HG02973 (cell line): ENCODE results near the gene SOCS3.

Experiments
- ATAC-seq: cut with Tn5 transposase; IDR thresholded peaks from one replicate; pipeline ENCODE4 v1.9.1; 2021; ENCODE audit warnings: moderate library complexity; ENCODE audit not compliant: unreplicated experiment

The SOCS3 gene

GRCh38 chr17:78391051-78391431 is 31.2 kb upstream of the SOCS3 start:
- no peak for ATAC-seq

- no peak for ATAC-seq
Observed at GRCh38 chr17:78390241-78391050, 30.6 kb upstream of the SOCS3 start.

GRCh38 chr17:78387977-78388941 is 28.4 kb upstream of the SOCS3 start:
- no peak for ATAC-seq

- no peak for ATAC-seq
Observed at GRCh38 chr17:78384479-78385175, 24.8 kb upstream of the SOCS3 start.

GRCh38 chr17:78383725-78384471 is 24.0 kb upstream of the SOCS3 start:
- peak; percentile 31 for ATAC-seq

- no peak for ATAC-seq
Observed at GRCh38 chr17:78381601-78382232, 21.8 kb upstream of the SOCS3 start.

GRCh38 chr17:78380370-78380769 is 20.5 kb upstream of the SOCS3 start:
- no peak for ATAC-seq

GRCh38 chr17:78379131-78379491 is 19.2 kb upstream of the SOCS3 start:
- no peak for ATAC-seq

- no peak for ATAC-seq
Observed at GRCh38 chr17:78378225-78379130, 18.6 kb upstream of the SOCS3 start, which contains the start of gene PGS1. Gene PGS1, plus strand, starts transcription at chr17:78378649. Its CDS starts 17 bp downstream, at chr17:78378666.

- no peak for ATAC-seq
Observed at GRCh38 chr17:78377858-78378224, 18.0 kb upstream of the SOCS3 start.

GRCh38 chr17:78376161-78376560 is 16.3 kb upstream of the SOCS3 start:
- ATAC-seq: no peak

- ATAC-seq: no peak
Observed at GRCh38 chr17:78375401-78376151, 15.7 kb upstream of the SOCS3 start.

- no peak for ATAC-seq
Observed at GRCh38 chr17:78374631-78375274, 14.9 kb upstream of the SOCS3 start.

- ATAC-seq: no peak
Observed at GRCh38 chr17:78374189-78374588, 14.3 kb upstream of the SOCS3 start.

GRCh38 chr17:78372841-78373240 is 13.0 kb upstream of the SOCS3 start:
- no peak for ATAC-seq

- no peak for ATAC-seq
Observed at GRCh38 chr17:78371056-78371455, 11.2 kb upstream of the SOCS3 start.

- no peak for ATAC-seq
Observed at GRCh38 chr17:78369791-78370381, 10.0 kb upstream of the SOCS3 start.
